ENCODE results near the gene CASP14.
"Not testable (repeated sequence)": the region's sequence is repeated elsewhere in the genome, so short reads cannot be mapped to it uniquely, and the experiment has no call there.

CASP14 gene

GRCh38 chr19:15072930-15073647 lies 23.8 kb downstream of the CASP14 start:
- no peak overlapping the region for H3K27ac ChIP-seq
- no peak for TF ChIP-seq ZFX (IDR thresholded peaks at IDR 0.05)
- no peak; the same call in 1 of the 2 replicates for TF ChIP-seq CTCF (conservative IDR thresholded peaks at IDR 0.05)

- TF ChIP-seq CTCF (conservative IDR thresholded peaks at IDR 0.05), result no peak
- TF ChIP-seq ZFX (IDR thresholded peaks at IDR 0.05), result no peak
- no peak overlapping the region for H3K27ac ChIP-seq
Measured at GRCh38 chr19:15074371-15074770, 25.1 kb downstream of the CASP14 start.

- no peak for TF ChIP-seq CTCF (conservative IDR thresholded peaks at IDR 0.05)
- H3K27ac ChIP-seq, result no peak overlapping the region
Measured at GRCh38 chr19:15075806-15076205, 26.5 kb downstream of the CASP14 start.

- H3K27ac ChIP-seq, result not testable (repeated sequence)
Measured at GRCh38 chr19:15080002-15080401, 30.7 kb downstream of the CASP14 start.

GRCh38 chr19:15081911-15082310 lies 32.6 kb downstream of the CASP14 start, which contains the start of gene OR1I1:
TSS of gene OR1I1 (plus strand) at chr19:15082211. CDS start at chr19:15087066, 4,855 bp downstream.
- no peak within 1 kb of the TSS for H3K27ac ChIP-seq
- TF ChIP-seq CTCF (conservative IDR thresholded peaks at IDR 0.05) (no peak), ZFX (IDR thresholded peaks at IDR 0.05) (no peak)

GRCh38 chr19:15087182-15087581 lies 37.9 kb downstream of the CASP14 start:
- H3K27ac ChIP-seq, result no peak overlapping the region
- TF ChIP-seq ZFX (IDR thresholded peaks at IDR 0.05) (no peak), CTCF (conservative IDR thresholded peaks at IDR 0.05) (no peak)

- TF ChIP-seq CTCF (conservative IDR thresholded peaks at IDR 0.05), result peak; percentile 81
- TF ChIP-seq ZFX (IDR thresholded peaks at IDR 0.05), result no peak
Measured at GRCh38 chr19:15091918-15092753, 42.9 kb downstream of the CASP14 start.

More at GRCh38 chr19:15091918-15092753, 42.9 kb downstream of the CASP14 start:
- H3K27ac ChIP-seq, result no peak overlapping the region

All from C4-2B (cell line).